Aorta (tissue), 5 donors: ENCODE measurements around the gene KCNIP1. TPM values are rescaled to one million over a fixed set of nuclear protein-coding genes. Genes with fewer than 3 reads are reported as not detected.
"Not testable (repeated sequence)": the region's sequence is repeated elsewhere in the genome, so short reads cannot be mapped to it uniquely, and the experiment has no call there.

Source experiments
- ATAC-seq: fragments of 200-7000 bp; cut with Tn5 transposase; one replicate; pipeline ENCODE4 v1.9.1; 2022; ENCODE audit warnings: moderate library complexity; ENCODE audit not compliant: low FRiP score
- DNase-seq, 2 donors: peaks; one replicate each; pipeline ENCODE4 v3.0.0-alpha.2; 2020
- H3K27ac ChIP-seq, 2 donors: one replicate each; pipeline ENCODE4 v1.5.1; 2013; ENCODE audit warnings: low read length in 2 of 2, mild to moderate bottlenecking in 2 of 2, moderate library complexity in 2 of 2, control low read depth in 1 of 2, inconsistent platforms in 1 of 2, low read depth in 1 of 2
- H3K27me3 ChIP-seq, 2 donors: one replicate each; pipeline ENCODE4 v1.6.1; 2013; ENCODE audit warnings: control low read depth in 1 of 2, low read length in 1 of 2, mild to moderate bottlenecking in 1 of 2, moderate library complexity in 1 of 2; ENCODE audit not compliant: insufficient read depth in 2 of 2, control insufficient read depth in 1 of 2
- H3K36me3 ChIP-seq, 2 donors: one replicate each; pipeline ENCODE4 v1.6.1; 2013; ENCODE audit warnings: control low read depth in 1 of 2, low read length in 1 of 2, mild to moderate bottlenecking in 1 of 2; ENCODE audit not compliant: insufficient read depth in 2 of 2, control insufficient read depth in 1 of 2
- H3K4me1 ChIP-seq, 2 donors: one replicate each; pipeline ENCODE4 v1.6.1; 2013; ENCODE audit warnings: low read length in 2 of 2, control low read depth in 1 of 2, mild to moderate bottlenecking in 1 of 2, moderate library complexity in 1 of 2; ENCODE audit not compliant: insufficient read depth in 2 of 2, control insufficient read depth in 1 of 2
- H3K4me3 ChIP-seq, 2 donors: one replicate each; pipeline ENCODE4 v1.5.1; 2013; ENCODE audit warnings: low read length in 2 of 2, control low read depth in 1 of 2, mild to moderate bottlenecking in 1 of 2
- H3K9me3 ChIP-seq: one replicate; pipeline ENCODE4 v1.6.1; 2013; ENCODE audit warnings: mild to moderate bottlenecking, low read length; ENCODE audit not compliant: control insufficient read depth
- WGBS, 2 donors: extraction: QIAGEN DNeasy Blood & Tissue Kit; methylation state at CpG; one replicate each; pipeline ENCODE4 v1.1.7; 2013; 5-methylcytosine and 5-hydroxymethylcytosine counted together
- intact Hi-C, 2 donors: fragments of 100-400 bp; cut with DNase I; formaldehyde crosslinking; loops; one replicate each; pipeline versions ENCODE4 v1.14.2 to v1.15.0; 2022
- polyA plus RNA-seq, 2 donors: library from polyadenylated mRNA; stranded (reverse); fragments of 200-250 nt; gene quantifications; one replicate each; pipeline ENCODE4 v1.2.3, GENCODE V29; 2013
- total RNA-seq, 2 donors: library from RNA; stranded (reverse); fragmentation: NEBNext Ultra II Directional; extraction: Animal tissue kit (Norgen Biotek cat#: 25700); gene quantifications; one replicate each; pipeline ENCODE4 v1.2.1, GENCODE V29; 2021
- donor health status: healthy with polysubstance abuse.
- donor health status: Bipolar disorder and iron deficiency.
- donor health status: DM: no; HTN: no; CAD: no.
- donor health status: DM: no; HTN: no; CAD: no.
- donor health status: DM: yes; HTN: yes; CAD: no.

The KCNIP1 gene
- total and polyA plus RNA-seq, 4 donors = 0.42 TPM; not detected in 3

GRCh38 chr5:170757182-170757601 is 253.4 kb downstream of the KCNIP1 start:
- Histone ChIP-seq H3K4me1 (peaks cover 0 to 6% of the 10 kb centered on the region in 2 donors), H3K9me3 (no peaks in the 10 kb centered on the region)

DNA sequence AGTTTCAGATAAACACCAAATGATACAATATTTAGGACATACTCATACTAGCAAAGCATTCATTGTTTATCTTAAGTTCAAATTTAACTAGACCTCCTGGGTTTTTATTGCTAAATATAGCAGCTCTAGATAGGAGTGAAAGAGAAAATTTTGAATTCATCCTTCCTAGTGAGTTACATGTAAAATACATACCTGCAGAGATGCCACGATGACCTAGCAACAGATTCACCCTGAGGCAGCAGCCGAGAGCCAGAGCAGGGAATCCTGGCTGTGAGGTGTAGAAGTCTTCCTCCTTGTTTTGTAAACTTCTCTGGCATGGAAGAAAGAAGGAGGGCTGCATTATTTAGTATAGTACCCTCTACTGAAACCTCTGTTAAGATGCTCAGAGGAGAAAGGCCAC is 253.8 kb downstream of the KCNIP1 start:
- DNase-seq (no peak), ATAC-seq (no peak)
- peak overlapping the region in 1 of 2 donors; percentile 30 for H3K27ac ChIP-seq
- intact Hi-C loops = no loop called here
- no peaks in the 10 kb centered on the region for H3K27me3 ChIP-seq
- H3K4me1 ChIP-seq = peaks cover 0 to 6% of the 10 kb centered on the region in 2 donors
- no peaks in the 10 kb centered on the region for H3K36me3 ChIP-seq
- H3K9me3 ChIP-seq = no peaks in the 10 kb centered on the region
- H3K4me3 ChIP-seq = no peak overlapping the region
- 87 to 88% methylated on average over 2 of the region's 2 CpGs for WGBS, 2 donors

More at GRCh38 chr5:170757182-170757601, 253.4 kb downstream of the KCNIP1 start:
- Histone ChIP-seq H3K36me3 (no peaks in the 10 kb centered on the region), H3K4me3 (no peak overlapping the region), H3K27me3 (no peaks in the 10 kb centered on the region), H3K27ac (no peak overlapping the region)
- 2 to 3% methylated on average over 4 of the region's 4 CpGs for WGBS, 2 donors
- ATAC-seq (peak; percentile 21), DNase-seq (no peak)
- intact Hi-C loops = no loop called here

GRCh38 chr5:170758481-170758880 is 254.7 kb downstream of the KCNIP1 start:
- no peaks in the 10 kb centered on the region for H3K36me3 ChIP-seq

GRCh38 chr5:170760113-170760512 is 256.3 kb downstream of the KCNIP1 start:
- 83 to 87% methylated on average over 9 of the region's 9 CpGs for WGBS, 2 donors
- H3K4me1 ChIP-seq = peaks cover 0 to 6% of the 10 kb centered on the region in 2 donors
- H3K27ac ChIP-seq = no peak overlapping the region
- H3K36me3 ChIP-seq = no peaks in the 10 kb centered on the region
- DNase-seq (no peak), ATAC-seq (no peak)
- no peak overlapping the region for H3K4me3 ChIP-seq
- H3K27me3 ChIP-seq = no peaks in the 10 kb centered on the region
- intact Hi-C loops = no loop called here
- H3K9me3 ChIP-seq = no peaks in the 10 kb centered on the region

More at GRCh38 chr5:170758481-170758880, 254.7 kb downstream of the KCNIP1 start:
- H3K27me3 ChIP-seq = no peaks in the 10 kb centered on the region
- H3K4me3 ChIP-seq = no peak overlapping the region
- H3K27ac ChIP-seq = no peak overlapping the region
- H3K9me3 ChIP-seq = no peaks in the 10 kb centered on the region
- ATAC-seq = no peak
- WGBS, 2 donors = 93 to 99% methylated on average over 3 of the region's 3 CpGs
- intact Hi-C loops = no loop called here
- DNase-seq = no peak
- H3K4me1 ChIP-seq = peaks cover 0 to 6% of the 10 kb centered on the region in 2 donors

GRCh38 chr5:170761048-170761707 is 257.4 kb downstream of the KCNIP1 start:
- Histone ChIP-seq H3K27ac (no peak overlapping the region), H3K4me3 (no peak overlapping the region), H3K36me3 (no peaks in the 10 kb centered on the region), H3K4me1 (peaks cover 0 to 6% of the 10 kb centered on the region in 2 donors), H3K27me3 (no peaks in the 10 kb centered on the region), H3K9me3 (no peaks in the 10 kb centered on the region)
- ATAC-seq (no peak), DNase-seq (no peak)
- WGBS, 2 donors = 85 to 91% methylated on average over 7 of the region's 7 CpGs
- intact Hi-C loops = no loop called here

DNA sequence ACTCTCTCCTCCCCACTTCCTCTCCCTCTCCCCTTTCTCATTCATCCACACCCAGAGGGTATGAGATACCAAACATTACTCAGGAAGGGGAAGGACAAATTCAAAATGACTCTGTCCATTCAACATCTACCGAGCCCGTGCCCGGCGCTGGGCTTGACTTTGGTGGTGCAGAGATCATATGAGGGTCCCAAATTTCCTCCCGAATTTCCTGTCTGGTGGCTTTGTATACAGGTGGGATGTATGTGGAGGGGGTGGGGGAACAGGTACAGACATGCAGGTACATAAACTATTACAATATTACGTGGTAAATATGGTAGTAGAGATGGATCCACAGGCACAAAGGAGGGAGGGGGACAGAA is 257.9 kb downstream of the KCNIP1 start:
- Histone ChIP-seq H3K27me3 (no peaks in the 10 kb centered on the region), H3K27ac (no peak overlapping the region), H3K9me3 (no peaks in the 10 kb centered on the region), H3K4me3 (no peak overlapping the region), H3K36me3 (no peaks in the 10 kb centered on the region), H3K4me1 (peaks cover 0 to 3% of the 10 kb centered on the region in 2 donors)
- intact Hi-C loops = no loop called here
- no peak for ATAC-seq
- WGBS, 2 donors = 92 to 94% methylated on average over 6 of the region's 6 CpGs
- no peak for DNase-seq

- H3K9me3 ChIP-seq, DNase-seq, H3K4me1 ChIP-seq, intact Hi-C loops, H3K36me3 ChIP-seq, H3K27me3 ChIP-seq, H3K27ac ChIP-seq, ATAC-seq, H3K4me3 ChIP-seq: not testable (repeated sequence)
- WGBS, 2 donors = 95 to 96% methylated on average over 9 of the region's 9 CpGs
Observed at GRCh38 chr5:170762298-170762697, 258.5 kb downstream of the KCNIP1 start.

- H3K36me3 ChIP-seq, intact Hi-C loops, H3K9me3 ChIP-seq, ATAC-seq, H3K27me3 ChIP-seq, H3K27ac ChIP-seq, H3K4me1 ChIP-seq, H3K4me3 ChIP-seq, DNase-seq: not testable (repeated sequence)
- WGBS, 2 donors = 75 to 80% methylated on average over 9 of the region's 9 CpGs
Observed at GRCh38 chr5:170765868-170766267, 262.0 kb downstream of the KCNIP1 start.

DNA sequence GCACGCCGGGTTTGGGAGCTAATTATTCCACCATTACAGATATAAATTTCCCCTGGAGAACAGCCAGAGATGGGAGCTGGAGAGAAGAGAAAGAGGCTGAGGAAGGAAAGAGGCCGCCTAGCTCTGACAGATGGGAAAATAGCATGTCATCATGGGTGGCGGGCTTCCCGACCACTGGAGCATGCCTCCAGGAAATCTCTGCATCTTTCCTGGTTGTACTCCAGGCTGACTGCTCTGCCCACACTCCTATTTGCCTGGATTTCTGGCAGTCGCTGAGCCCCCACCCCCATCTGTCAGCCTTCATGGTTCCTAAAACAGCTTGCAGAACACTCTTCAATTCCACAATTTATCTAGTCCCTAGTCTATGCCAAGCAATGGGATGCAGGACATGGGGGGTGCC is 265.4 kb downstream of the KCNIP1 start:
- ATAC-seq = no peak
- no peaks in the 10 kb centered on the region for H3K4me1 ChIP-seq
- H3K27me3 ChIP-seq = no peaks in the 10 kb centered on the region
- intact Hi-C loops = no loop called here
- 46 to 51% methylated on average over 6 of the region's 6 CpGs for WGBS, 2 donors
- no peak for DNase-seq
- H3K9me3 ChIP-seq = no peaks in the 10 kb centered on the region
- H3K36me3 ChIP-seq = no peaks in the 10 kb centered on the region
- H3K27ac ChIP-seq = no peak overlapping the region
- H3K4me3 ChIP-seq = no peak overlapping the region
